Spleen (tissue), 11 donors: ENCODE results near the gene RTN4IP1. TPM values are rescaled to one million over a fixed set of nuclear protein-coding genes. Genes with fewer than 3 reads are reported as not detected.

Source experiments
- DNase-seq: peaks from one replicate; pipeline ENCODE4 v3.0.0-alpha.2; 2020
- H3K27ac ChIP-seq, 8 donors: fragments of 200-600 bp; sonication (generic) in 7 of 8; 1 replicate in 4 of 8; 2 replicates in 4 of 8; pipeline versions ENCODE4 v1.5.0 to v1.8.0; 2016 to 2021; ENCODE audit warnings: inconsistent platforms in 4 of 8, mild to moderate bottlenecking in 4 of 8, moderate library complexity in 1 of 8
- H3K27me3 ChIP-seq, 7 donors: fragments of 200-600 bp; sonication (generic) in 6 of 7; replicated peaks in 1 of 7; 1 replicate in 4 of 7; 2 replicates in 3 of 7; pipeline versions ENCODE4 v1.5.0 to v1.8.0; 2016 to 2021; ENCODE audit warnings: inconsistent platforms in 3 of 7, mild to moderate bottlenecking in 1 of 7
- H3K36me3 ChIP-seq, 6 donors: fragments of 200-600 bp; sonication (generic) in 5 of 6; 1 replicate in 4 of 6; 2 replicates in 2 of 6; pipeline versions ENCODE4 v1.5.0 to v1.8.0; 2016 to 2021; ENCODE audit warnings: inconsistent platforms in 2 of 6
- H3K4me1 ChIP-seq, 6 donors: fragments of 200-600 bp; sonication (generic) in 5 of 6; 1 replicate in 3 of 6; 2 replicates in 3 of 6; pipeline versions ENCODE4 v1.5.0 to v1.8.0; 2016 to 2021; ENCODE audit warnings: inconsistent platforms in 3 of 6
- H3K4me3 ChIP-seq, 8 donors: fragments of 200-600 bp; sonication (generic) in 7 of 8; 1 replicate in 4 of 8; 2 replicates in 4 of 8; pipeline versions ENCODE4 v1.5.0 to v1.8.0; 2016 to 2021; ENCODE audit warnings: inconsistent platforms in 4 of 8, mild to moderate bottlenecking in 4 of 8, moderate library complexity in 2 of 8
- H3K9me3 ChIP-seq, 8 donors: fragments of 200-600 bp; sonication (generic) in 7 of 8; 1 replicate in 4 of 8; 2 replicates in 4 of 8; pipeline versions ENCODE4 v1.5.0 to v1.8.0; 2016 to 2021; ENCODE audit warnings: inconsistent platforms in 4 of 8
- POLR2A ChIP-seq, 3 donors: fragments of 450-650 bp; IDR thresholded peaks; one replicate each; pipeline ENCODE4 v1.5.1; 2017; ENCODE audit warnings: antibody characterized with exemption in 3 of 3, mild to moderate bottlenecking in 1 of 3
- POLR2AphosphoS5 ChIP-seq, 3 donors: sonication (generic); formaldehyde crosslinking; IDR thresholded peaks; one replicate each; pipeline ENCODE4 v1.5.1; 2017; ENCODE audit warnings: antibody characterized with exemption in 3 of 3
- WGBS, 5 donors: extraction: QIAGEN DNeasy Blood & Tissue Kit in 3 of 5; methylation state at CpG; one replicate each; pipeline versions ENCODE4 v1.1.5 to v1.1.7; 2013 to 2018; 5-methylcytosine and 5-hydroxymethylcytosine counted together
- intact Hi-C: fragments of 100-400 bp; cut with DNase I; formaldehyde crosslinking; loops from one replicate; pipeline ENCODE4 v1.15.0; 2023; ENCODE audit warnings: low total_unique reads
- polyA plus RNA-seq, 3 donors: library from polyadenylated mRNA; stranded (reverse); fragments of 200-250 nt; gene quantifications; one replicate each; pipeline ENCODE4 v1.2.1, GENCODE V29; 2013
- total RNA-seq, 7 donors: library from RNA; depleted of rRNA in 3 of 7; stranded (reverse); fragments of >200 nt in 3 of 7; fragmentation: NEBNext Ultra II Directional in 4 of 7; extraction: Animal tissue kit (Norgen Biotek cat#: 25700) in 4 of 7; gene quantifications; one replicate each; pipeline versions ENCODE4 v1.1.0 to v1.2.1, GENCODE V29; 2016 to 2021
- TF ChIP-seq, protein P1 (sequence below), 11 experiments: fragments of 200-600 bp in 7 of 11; fragments of 450-650 bp in 4 of 11; sonication (generic) in 4 of 11; IDR thresholded peaks in 8 of 11; conservative IDR thresholded peaks in 3 of 11; 1 replicate in 7 of 11; 2 replicates in 4 of 11; pipeline versions ENCODE4 v1.4.0 to v1.8.0; 2016 to 2021; ENCODE audit warnings: antibody characterized with exemption in 11 of 11, inconsistent platforms in 4 of 11, mild to moderate bottlenecking in 1 of 11
- donor health status: healthy with polysubstance abuse.
- donor health status: DM: no; HTN: no; CAD: no; lungs with moderate emphysema.
- donor health status: DM: no; HTN: no; CAD: no.
- donor health status: Bipolar disorder and iron deficiency.
- donor health status: healthy.
- donor health status: DM: no; HTN: no; CAD: no.
- donor health status: DM: yes; HTN: yes; CAD: no.

The RTN4IP1 gene
- total and polyA plus RNA-seq, 10 donors = 3.9 to 9.1 (median 6.6) TPM

DNA sequence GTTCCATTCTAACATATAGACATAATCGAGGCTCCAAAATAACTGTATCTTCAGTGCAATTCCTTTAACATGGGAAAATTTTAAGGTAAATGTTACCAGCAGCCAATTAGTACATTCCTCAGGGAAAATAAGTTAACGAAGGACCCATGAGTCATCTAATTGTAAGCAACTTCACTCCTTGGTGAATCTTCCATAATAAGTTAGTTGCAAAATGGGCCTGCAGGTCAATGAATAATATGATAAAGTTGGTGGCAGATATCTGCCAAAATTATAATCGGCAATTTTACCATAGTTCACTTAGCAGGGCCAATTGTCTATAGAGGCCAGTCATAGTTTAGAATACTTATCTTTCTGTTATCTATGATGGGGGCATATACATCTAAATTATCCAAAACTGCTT is 42.4 kb upstream of the RTN4IP1 start:
- intact Hi-C loops = no loop called here
- no peak for TF ChIP-seq POLR2A (IDR thresholded peaks at IDR 0.05)
- TF ChIP-seq, protein P1, sequence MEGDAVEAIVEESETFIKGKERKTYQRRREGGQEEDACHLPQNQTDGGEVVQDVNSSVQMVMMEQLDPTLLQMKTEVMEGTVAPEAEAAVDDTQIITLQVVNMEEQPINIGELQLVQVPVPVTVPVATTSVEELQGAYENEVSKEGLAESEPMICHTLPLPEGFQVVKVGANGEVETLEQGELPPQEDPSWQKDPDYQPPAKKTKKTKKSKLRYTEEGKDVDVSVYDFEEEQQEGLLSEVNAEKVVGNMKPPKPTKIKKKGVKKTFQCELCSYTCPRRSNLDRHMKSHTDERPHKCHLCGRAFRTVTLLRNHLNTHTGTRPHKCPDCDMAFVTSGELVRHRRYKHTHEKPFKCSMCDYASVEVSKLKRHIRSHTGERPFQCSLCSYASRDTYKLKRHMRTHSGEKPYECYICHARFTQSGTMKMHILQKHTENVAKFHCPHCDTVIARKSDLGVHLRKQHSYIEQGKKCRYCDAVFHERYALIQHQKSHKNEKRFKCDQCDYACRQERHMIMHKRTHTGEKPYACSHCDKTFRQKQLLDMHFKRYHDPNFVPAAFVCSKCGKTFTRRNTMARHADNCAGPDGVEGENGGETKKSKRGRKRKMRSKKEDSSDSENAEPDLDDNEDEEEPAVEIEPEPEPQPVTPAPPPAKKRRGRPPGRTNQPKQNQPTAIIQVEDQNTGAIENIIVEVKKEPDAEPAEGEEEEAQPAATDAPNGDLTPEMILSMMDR (IDR thresholded peaks at IDR 0.05 in 8 of 11, conservative IDR thresholded peaks at IDR 0.05 in 3 of 11) = no peak
- no peak for TF ChIP-seq POLR2AphosphoS5 (IDR thresholded peaks at IDR 0.05)
- no peak for DNase-seq
- Histone ChIP-seq H3K4me1 (peaks cover 0 to 13% (median 4%) of the 10 kb centered on the region in 6 donors), H3K4me3 (no peak overlapping the region), H3K36me3 (peaks cover 0 to 6% (median under 1%) of the 10 kb centered on the region in 6 donors), H3K27ac (no peak overlapping the region), H3K9me3 (no peaks in the 10 kb centered on the region), H3K27me3 (no peaks in the 10 kb centered on the region)
- WGBS, 5 donors = 91 to 95% (median 94%) methylated on average over 3 of the region's 3 CpGs

DNA sequence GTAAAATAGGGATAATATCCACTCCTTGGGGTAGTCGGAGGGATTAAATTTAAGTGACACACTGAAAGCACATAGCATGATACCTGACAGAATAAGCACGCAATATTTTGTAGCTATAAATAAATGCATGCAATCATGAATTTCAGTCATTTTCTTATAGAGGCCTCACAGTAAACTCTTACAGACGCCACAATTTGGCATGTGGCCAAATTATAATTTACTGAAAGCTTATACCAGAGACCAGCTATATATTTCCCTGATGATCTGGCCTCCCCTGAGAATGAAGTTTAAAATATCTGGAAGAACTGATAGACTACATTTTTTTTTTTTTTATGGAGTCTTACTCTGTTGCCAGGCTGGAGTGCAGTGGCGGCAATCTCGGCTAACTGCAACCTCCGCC is 40.9 kb upstream of the RTN4IP1 start:
- Histone ChIP-seq H3K27me3 (no peaks in the 10 kb centered on the region), H3K4me3 (no peak overlapping the region), H3K9me3 (no peaks in the 10 kb centered on the region), H3K36me3 (peaks cover 0 to 20% (median 6%) of the 10 kb centered on the region in 6 donors), H3K4me1 (peaks cover 0 to 27% (median 14%) of the 10 kb centered on the region in 6 donors), H3K27ac (no peak overlapping the region)
- no peak for DNase-seq
- intact Hi-C loops = no loop called here
- TF ChIP-seq, protein P1 (IDR thresholded peaks at IDR 0.05 in 8 of 11, conservative IDR thresholded peaks at IDR 0.05 in 3 of 11) = no peak
- no peak for TF ChIP-seq POLR2AphosphoS5 (IDR thresholded peaks at IDR 0.05)
- no peak for TF ChIP-seq POLR2A (IDR thresholded peaks at IDR 0.05)
- 92 to 97% (median 95%) methylated on average over 6 of the region's 6 CpGs for WGBS, 5 donors

DNA sequence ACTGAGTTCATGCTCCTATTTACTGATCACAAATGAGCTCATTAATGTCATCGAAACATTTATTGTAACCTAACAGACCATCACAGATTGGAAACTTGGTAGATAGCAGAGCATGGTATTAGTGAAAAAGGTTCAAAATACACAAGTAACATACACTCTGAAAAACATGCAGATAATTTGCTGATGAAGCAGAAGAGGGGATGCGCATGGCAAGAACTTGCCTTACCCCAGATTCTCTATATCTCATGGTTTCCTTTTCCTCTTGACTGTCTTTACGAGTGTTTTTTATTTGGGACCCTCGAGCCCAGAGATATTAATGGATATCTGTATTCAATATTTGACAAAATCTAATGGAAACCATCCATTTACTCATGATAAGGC is 37.7 kb upstream of the RTN4IP1 start:
- H3K27me3 ChIP-seq = no peaks in the 10 kb centered on the region
- peaks cover 0 to 52% (median 20%) of the 10 kb centered on the region in 6 donors for H3K36me3 ChIP-seq
- TF ChIP-seq POLR2A (IDR thresholded peaks at IDR 0.05) (no peak), POLR2AphosphoS5 (IDR thresholded peaks at IDR 0.05) (no peak)
- TF ChIP-seq, protein P1 (IDR thresholded peaks at IDR 0.05 in 8 of 11, conservative IDR thresholded peaks at IDR 0.05 in 3 of 11) = no peak
- no peaks in the 10 kb centered on the region for H3K9me3 ChIP-seq
- intact Hi-C loops = no loop called here
- DNase-seq = no peak
- H3K4me1 ChIP-seq = peaks cover 0 to 35% (median 14%) of the 10 kb centered on the region in 6 donors
- WGBS, 5 donors = 87 to 91% (median 88%) methylated on average over 4 of the region's 4 CpGs
- H3K27ac ChIP-seq = peak overlapping the region in 7 of 8 donors; percentile 17 to 68 (median 51)
- peak overlapping the region in 1 of 8 donors; percentile 8 for H3K4me3 ChIP-seq

DNA sequence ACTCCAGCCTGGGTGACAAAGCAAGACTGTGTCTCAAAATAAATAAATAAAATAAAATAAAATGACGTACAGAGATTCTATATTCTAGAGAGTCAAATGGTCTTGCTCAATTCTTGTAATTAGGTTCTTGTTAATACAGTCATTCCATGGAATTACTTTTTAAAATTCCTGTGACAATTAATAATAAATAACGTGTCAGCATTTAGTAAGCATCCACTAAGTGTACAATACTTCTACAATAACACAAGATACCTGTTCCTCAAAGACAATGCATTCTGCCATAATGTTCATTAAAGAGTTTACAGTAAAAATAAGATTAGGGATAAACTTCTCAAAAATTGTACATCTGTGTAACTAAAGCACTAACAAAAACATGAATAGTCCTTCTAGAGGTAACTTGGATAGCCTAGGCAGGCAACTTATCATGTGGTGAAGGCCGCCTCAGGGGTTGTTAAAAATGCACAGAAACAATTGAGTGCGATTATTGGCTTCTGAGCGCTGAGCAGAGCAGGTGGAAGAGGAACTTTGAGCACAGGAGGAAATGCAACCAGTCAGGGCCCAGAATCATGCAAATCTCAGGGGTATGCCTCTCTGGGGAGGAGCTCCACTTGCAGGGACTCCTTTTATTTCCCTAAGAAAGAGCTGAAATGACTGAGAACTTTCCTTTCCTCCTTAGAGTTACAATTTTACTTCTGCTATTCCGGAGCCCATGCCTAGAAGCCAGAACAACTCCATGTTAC is 37.2 kb upstream of the RTN4IP1 start:
- Histone ChIP-seq H3K4me1 (peaks cover 0 to 35% (median 14%) of the 10 kb centered on the region in 6 donors), H3K27me3 (no peaks in the 10 kb centered on the region), H3K9me3 (no peaks in the 10 kb centered on the region), H3K4me3 (peak overlapping the region in 1 of 8 donors; percentile 8), H3K36me3 (peaks cover 0 to 58% (median 22%) of the 10 kb centered on the region in 6 donors), H3K27ac (peak overlapping the region in 7 of 8 donors; percentile 17 to 68 (median 51))
- no peak for DNase-seq
- intact Hi-C loops = no loop called here
- peak in 1 of 3 donors; percentile 65 for TF ChIP-seq POLR2AphosphoS5 (IDR thresholded peaks at IDR 0.05)
- TF ChIP-seq, protein P1 (IDR thresholded peaks at IDR 0.05 in 8 of 11, conservative IDR thresholded peaks at IDR 0.05 in 3 of 11) = no peak
- 54 to 69% (median 64%) methylated on average over 6 of the region's 6 CpGs for WGBS, 5 donors
